Ramos (cell line): Measurements from ENCODE around the gene ZNF695.
"Not testable (repeated sequence)": the region's sequence is repeated elsewhere in the genome, so short reads cannot be mapped to it uniquely, and the experiment has no call there.

Experiments used
- in situ Hi-C: fragments of 300-500 bp; cut with MboI; formaldehyde crosslinking; loops from one replicate; pipeline ENCODE4 v1.14.3; 2022; ENCODE audit warnings: low sequenced_read_pairs; ENCODE audit not compliant: unreplicated experiment

ZNF695 gene

GRCh38 chr1:247007511-247008405 is at the start of gene ZNF695:
Gene ZNF695 (minus strand): TSS chr1:247008057. CDS start chr1:247007908, 149 bp downstream.
- in situ Hi-C loops: no loop called here

- in situ Hi-C loops: no loop called here
Measured at GRCh38 chr1:247056071-247056470, 48.2 kb upstream of the ZNF695 start.

- in situ Hi-C loops: no loop called here
Measured at GRCh38 chr1:247054992-247055415, 47.1 kb upstream of the ZNF695 start.

- in situ Hi-C loops: no loop called here
Measured at GRCh38 chr1:247047702-247048101, 39.8 kb upstream of the ZNF695 start.

- in situ Hi-C loops: no loop called here
Measured at GRCh38 chr1:247047260-247047659, 39.4 kb upstream of the ZNF695 start.

- in situ Hi-C loops: no loop called here
Measured at GRCh38 chr1:247043406-247043805, 35.5 kb upstream of the ZNF695 start.

GRCh38 chr1:247037511-247038320 is 29.9 kb upstream of the ZNF695 start:
- in situ Hi-C loops: no loop called here

- in situ Hi-C loops: not testable (repeated sequence)
Measured at GRCh38 chr1:247032306-247032705, 24.4 kb upstream of the ZNF695 start.

GRCh38 chr1:247024658-247025057 is 16.8 kb upstream of the ZNF695 start:
- in situ Hi-C loops: not testable (repeated sequence)

- in situ Hi-C loops: no loop called here
Measured at GRCh38 chr1:247013391-247013790, 5.5 kb upstream of the ZNF695 start.

GRCh38 chr1:247008406-247008799 is 546 bp upstream of the ZNF695 start:
- in situ Hi-C loops: no loop called here

- in situ Hi-C loops: not testable (repeated sequence)
Measured at GRCh38 chr1:247004081-247004480, 3.8 kb downstream of the ZNF695 start.

GRCh38 chr1:246989901-246990300 is 18.0 kb downstream of the ZNF695 start:
- in situ Hi-C loops: no loop called here

GRCh38 chr1:246988316-246988715 is 19.5 kb downstream of the ZNF695 start:
- in situ Hi-C loops: no loop called here

- in situ Hi-C loops: no loop called here
Measured at GRCh38 chr1:246987083-246987690, 20.7 kb downstream of the ZNF695 start.

- in situ Hi-C loops: no loop called here
Measured at GRCh38 chr1:246978785-246979184, 29.1 kb downstream of the ZNF695 start.

- in situ Hi-C loops: no loop called here
Measured at GRCh38 chr1:246978281-246978680, 29.6 kb downstream of the ZNF695 start.

- in situ Hi-C loops: no loop called here
Measured at GRCh38 chr1:246971969-246972368, 35.9 kb downstream of the ZNF695 start.

GRCh38 chr1:246971090-246971721 is 36.7 kb downstream of the ZNF695 start:
- in situ Hi-C loops: no loop called here

GRCh38 chr1:246969621-246970020 is 38.2 kb downstream of the ZNF695 start:
- in situ Hi-C loops: no loop called here
